Activated naive CD8-positive, alpha-beta T cell treated with anti-CD3 and anti-CD28 coated beads for 36 hours (primary cell): ENCODE results near the gene PITPNC1. TPM values are rescaled to one million over a fixed set of nuclear protein-coding genes. Genes with fewer than 3 reads are reported as not detected.

ENCODE experiments used
- DNase-seq: peaks from one replicate; pipeline ENCODE4 v3.0.0; 2021
- H3K27ac Mint-ChIP-seq: one replicate; pipeline ENCODE4 v1.8.0; 2022; ENCODE audit warnings: mild to moderate bottlenecking, moderate library complexity, mixed read lengths
- H3K27me3 Mint-ChIP-seq: one replicate; pipeline ENCODE4 v1.8.0; 2022; ENCODE audit warnings: mild to moderate bottlenecking, mixed read lengths
- H3K36me3 Mint-ChIP-seq: one replicate; pipeline ENCODE4 v1.8.0; 2021; ENCODE audit warnings: mild to moderate bottlenecking, mixed read lengths
- H3K4me1 Mint-ChIP-seq: one replicate; pipeline ENCODE4 v1.8.0; 2021; ENCODE audit warnings: mixed read lengths
- H3K4me3 Mint-ChIP-seq: one replicate; pipeline ENCODE4 v1.8.0; 2022; ENCODE audit warnings: mild to moderate bottlenecking, moderate library complexity, mixed read lengths
- H3K9me3 Mint-ChIP-seq: one replicate; pipeline ENCODE4 v1.8.0; 2022; ENCODE audit warnings: mixed read lengths
- total RNA-seq, 2 experiments: library from RNA; stranded (reverse); gene quantifications; one replicate each; pipeline ENCODE4 v1.2.3, GENCODE V29; 2021

Gene PITPNC1
- total RNA-seq, 2 experiments from 2014 or later, result 50.1 to 51.1 TPM

- no peak for DNase-seq
- no peak overlapping the region for H3K27ac Mint-ChIP-seq
- no peaks in the 10 kb centered on the region for H3K9me3 Mint-ChIP-seq
- peaks cover 6% of the 10 kb centered on the region for H3K36me3 Mint-ChIP-seq
- H3K4me3 Mint-ChIP-seq, result no peak overlapping the region
- no peaks in the 10 kb centered on the region for H3K27me3 Mint-ChIP-seq
- peaks cover 29% of the 10 kb centered on the region for H3K4me1 Mint-ChIP-seq
Observed at GRCh38 chr17:67546578-67547527, 169.8 kb downstream of the PITPNC1 start.

GRCh38 chr17:67548693-67549092 lies 171.6 kb downstream of the PITPNC1 start:
- H3K4me1 Mint-ChIP-seq, result peaks cover 21% of the 10 kb centered on the region
- H3K27me3 Mint-ChIP-seq, result no peaks in the 10 kb centered on the region
- H3K27ac Mint-ChIP-seq, result no peak overlapping the region
- H3K4me3 Mint-ChIP-seq, result no peak overlapping the region
- DNase-seq, result no peak
- H3K36me3 Mint-ChIP-seq, result peaks cover 6% of the 10 kb centered on the region
- H3K9me3 Mint-ChIP-seq, result no peaks in the 10 kb centered on the region

DNA sequence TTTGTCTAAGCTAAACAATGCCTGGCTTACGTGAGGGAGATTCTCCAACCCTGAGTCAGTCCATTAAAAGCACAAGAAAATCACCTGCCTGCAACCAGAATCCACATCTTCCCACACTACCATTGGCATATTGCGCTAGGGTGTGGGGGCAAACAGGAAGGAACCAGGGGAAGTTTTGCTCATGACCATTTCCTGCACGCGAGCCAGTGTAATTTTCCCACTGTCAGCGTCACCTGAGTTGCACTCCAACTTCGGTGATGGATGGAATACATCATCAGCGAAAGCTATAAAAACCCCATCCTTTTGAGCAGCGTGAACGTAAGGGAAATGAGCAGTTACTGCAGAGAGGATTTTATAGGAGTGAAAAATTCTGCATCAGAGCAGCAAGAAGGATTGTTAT lies 172.7 kb downstream of the PITPNC1 start:
- peaks cover 9% of the 10 kb centered on the region for H3K36me3 Mint-ChIP-seq
- DNase-seq, result no peak
- H3K27me3 Mint-ChIP-seq, result no peaks in the 10 kb centered on the region
- H3K4me3 Mint-ChIP-seq, result no peak overlapping the region
- H3K27ac Mint-ChIP-seq, result peak overlapping the region; percentile 22
- H3K4me1 Mint-ChIP-seq, result peaks cover 21% of the 10 kb centered on the region
- no peaks in the 10 kb centered on the region for H3K9me3 Mint-ChIP-seq

- Mint-ChIP-seq H3K9me3 (peaks cover 5% of the 10 kb centered on the region), H3K4me3 (no peak overlapping the region), H3K36me3 (peaks cover 29% of the 10 kb centered on the region), H3K27ac (no peak overlapping the region), H3K4me1 (peaks cover 7% of the 10 kb centered on the region), H3K27me3 (no peaks in the 10 kb centered on the region)
- no peak for DNase-seq
Observed at GRCh38 chr17:67554634-67555033, 177.6 kb downstream of the PITPNC1 start.

- Mint-ChIP-seq H3K9me3 (peaks cover 5% of the 10 kb centered on the region), H3K4me1 (peaks cover 1% of the 10 kb centered on the region), H3K27ac (no peak overlapping the region), H3K27me3 (no peaks in the 10 kb centered on the region), H3K36me3 (peaks cover 29% of the 10 kb centered on the region), H3K4me3 (no peak overlapping the region)
- no peak for DNase-seq
Observed at GRCh38 chr17:67555855-67556254, 178.8 kb downstream of the PITPNC1 start.

- Mint-ChIP-seq H3K4me1 (peaks cover 1% of the 10 kb centered on the region), H3K27me3 (no peaks in the 10 kb centered on the region), H3K27ac (no peak overlapping the region), H3K4me3 (no peak overlapping the region), H3K36me3 (peaks cover 28% of the 10 kb centered on the region), H3K9me3 (peaks cover 5% of the 10 kb centered on the region)
- DNase-seq, result no peak
Observed at GRCh38 chr17:67557052-67557845, 180.2 kb downstream of the PITPNC1 start.

DNA sequence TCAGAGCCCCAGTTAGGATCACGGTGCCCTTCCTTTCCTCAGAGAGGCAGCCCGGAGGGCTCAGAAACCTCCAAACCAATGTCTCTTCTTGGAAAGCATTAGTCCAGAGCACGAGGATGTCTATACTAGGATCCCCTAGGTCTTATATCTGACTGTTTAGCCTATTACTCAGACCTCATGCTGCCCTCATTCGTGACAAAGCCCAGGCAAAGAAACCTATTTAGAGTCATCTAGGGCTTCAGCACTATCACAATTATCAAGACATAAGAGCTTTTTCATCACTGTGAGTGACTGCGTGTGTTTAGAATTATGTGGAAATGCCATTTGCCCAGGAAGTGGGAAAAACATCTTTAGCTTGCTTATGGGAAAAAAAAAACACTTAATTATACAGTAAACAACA lies 180.8 kb downstream of the PITPNC1 start:
- H3K27ac Mint-ChIP-seq, result no peak overlapping the region
- no peak overlapping the region for H3K4me3 Mint-ChIP-seq
- peaks cover 5% of the 10 kb centered on the region for H3K9me3 Mint-ChIP-seq
- H3K27me3 Mint-ChIP-seq, result no peaks in the 10 kb centered on the region
- peaks cover 26% of the 10 kb centered on the region for H3K36me3 Mint-ChIP-seq
- no peak for DNase-seq
- peaks cover 1% of the 10 kb centered on the region for H3K4me1 Mint-ChIP-seq

GRCh38 chr17:67558740-67559380 lies 181.8 kb downstream of the PITPNC1 start:
- H3K4me3 Mint-ChIP-seq, result no peak overlapping the region
- H3K27ac Mint-ChIP-seq, result peak overlapping the region; percentile 27
- DNase-seq, result no peak
- peaks cover 5% of the 10 kb centered on the region for H3K9me3 Mint-ChIP-seq
- H3K4me1 Mint-ChIP-seq, result peaks cover 1% of the 10 kb centered on the region
- peaks cover 24% of the 10 kb centered on the region for H3K36me3 Mint-ChIP-seq
- no peaks in the 10 kb centered on the region for H3K27me3 Mint-ChIP-seq

- DNase-seq, result no peak
- no peak overlapping the region for H3K4me3 Mint-ChIP-seq
- peaks cover 5% of the 10 kb centered on the region for H3K9me3 Mint-ChIP-seq
- H3K27ac Mint-ChIP-seq, result no peak overlapping the region
- peaks cover 1% of the 10 kb centered on the region for H3K4me1 Mint-ChIP-seq
- H3K36me3 Mint-ChIP-seq, result peaks cover 22% of the 10 kb centered on the region
- no peaks in the 10 kb centered on the region for H3K27me3 Mint-ChIP-seq
Observed at GRCh38 chr17:67559381-67559966, 182.4 kb downstream of the PITPNC1 start.

- DNase-seq, result no peak
- peaks cover 1% of the 10 kb centered on the region for H3K4me1 Mint-ChIP-seq
- no peaks in the 10 kb centered on the region for H3K27me3 Mint-ChIP-seq
- H3K36me3 Mint-ChIP-seq, result peaks cover 5% of the 10 kb centered on the region
- no peak overlapping the region for H3K27ac Mint-ChIP-seq
- no peak overlapping the region for H3K4me3 Mint-ChIP-seq
- no peaks in the 10 kb centered on the region for H3K9me3 Mint-ChIP-seq
Observed at GRCh38 chr17:67562005-67562404, 184.9 kb downstream of the PITPNC1 start.

GRCh38 chr17:67563692-67564228 lies 186.7 kb downstream of the PITPNC1 start:
- H3K27ac Mint-ChIP-seq, result no peak overlapping the region

GRCh38 chr17:67565068-67565467 lies 188.0 kb downstream of the PITPNC1 start:
- Mint-ChIP-seq H3K9me3 (no peaks in the 10 kb centered on the region), H3K4me1 (peaks cover 11% of the 10 kb centered on the region), H3K27me3 (no peaks in the 10 kb centered on the region), H3K4me3 (no peak overlapping the region), H3K36me3 (peaks cover 2% of the 10 kb centered on the region), H3K27ac (no peak overlapping the region)
- no peak for DNase-seq

More at GRCh38 chr17:67563692-67564228, 186.7 kb downstream of the PITPNC1 start:
- Mint-ChIP-seq H3K9me3 (no peaks in the 10 kb centered on the region), H3K4me3 (no peak overlapping the region), H3K4me1 (peaks cover 4% of the 10 kb centered on the region), H3K27me3 (no peaks in the 10 kb centered on the region), H3K36me3 (no peaks in the 10 kb centered on the region)
- no peak for DNase-seq

- Mint-ChIP-seq H3K27me3 (no peaks in the 10 kb centered on the region), H3K9me3 (no peaks in the 10 kb centered on the region), H3K27ac (no peak overlapping the region), H3K36me3 (peaks cover 2% of the 10 kb centered on the region), H3K4me1 (peaks cover 11% of the 10 kb centered on the region), H3K4me3 (no peak overlapping the region)
- no peak for DNase-seq
Observed at GRCh38 chr17:67566656-67567055, 189.6 kb downstream of the PITPNC1 start.

GRCh38 chr17:67569015-67569451 lies 192.0 kb downstream of the PITPNC1 start:
- H3K4me1 Mint-ChIP-seq, result peaks cover 21% of the 10 kb centered on the region
- no peaks in the 10 kb centered on the region for H3K9me3 Mint-ChIP-seq
- H3K27ac Mint-ChIP-seq, result no peak overlapping the region
- no peaks in the 10 kb centered on the region for H3K27me3 Mint-ChIP-seq
- DNase-seq, result no peak
- H3K4me3 Mint-ChIP-seq, result no peak overlapping the region
- H3K36me3 Mint-ChIP-seq, result peaks cover 6% of the 10 kb centered on the region
